Pulmonary artery endothelial cell (primary cell): ENCODE results near the gene SLC38A2. TPM values are rescaled to one million over a fixed set of nuclear protein-coding genes. Genes with fewer than 3 reads are reported as not detected.

Experiments used
- DNase-seq: peaks from one replicate; pipeline ENCODE4 v3.0.0-alpha.2; 2011; ENCODE audit warnings: low read depth, low spot score
- total RNA-seq: library from RNA; depleted of rRNA; stranded (reverse); fragments of >200 nt; gene quantifications from 2 replicates; pipeline ENCODE4 v1.2.3, GENCODE V29; 2014

Gene SLC38A2
- total RNA-seq, 1 donor from 2014 or later = 423 TPM

DNA sequence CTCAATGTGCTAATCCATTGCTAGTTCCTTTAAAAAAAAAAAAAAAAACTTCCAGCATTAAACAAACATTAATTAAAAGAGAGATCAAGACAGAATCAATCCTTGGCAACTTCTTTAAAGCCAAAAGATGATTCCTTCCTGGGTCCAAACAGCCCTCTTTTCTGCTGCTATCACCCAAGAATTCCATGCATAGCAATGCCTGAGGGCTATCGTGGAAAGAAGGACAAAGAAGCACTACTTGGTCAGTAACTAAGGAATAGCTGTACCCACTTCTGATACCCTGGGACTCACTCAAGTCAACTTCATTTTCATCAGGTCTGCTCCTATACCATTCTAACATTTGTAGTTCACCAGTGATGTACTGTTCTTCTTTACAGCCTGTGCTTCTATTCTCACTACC, 51.8 kb downstream of the SLC38A2 start:
- no peak for DNase-seq

- DNase-seq = no peak
These were observed 54.5 kb downstream of the SLC38A2 start for GRCh38 chr12:46318037-46318436.

Other genes with a start within 250 kb of the SLC38A2 start
- 66.2 and 86.2 TPM in 2 replicates for gene SLC38A1, start 103.7 kb downstream of the SLC38A2 start, total RNA-seq